8988T (cell line): ENCODE measurements around the gene AKAP8L.
"Not testable (repeated sequence)": the region's sequence is repeated elsewhere in the genome, so short reads cannot be mapped to it uniquely, and the experiment has no call there.

Experiments used
- DNase-seq: peaks from one replicate; pipeline ENCODE4 v3.0.0; 2011

The AKAP8L gene

DNA sequence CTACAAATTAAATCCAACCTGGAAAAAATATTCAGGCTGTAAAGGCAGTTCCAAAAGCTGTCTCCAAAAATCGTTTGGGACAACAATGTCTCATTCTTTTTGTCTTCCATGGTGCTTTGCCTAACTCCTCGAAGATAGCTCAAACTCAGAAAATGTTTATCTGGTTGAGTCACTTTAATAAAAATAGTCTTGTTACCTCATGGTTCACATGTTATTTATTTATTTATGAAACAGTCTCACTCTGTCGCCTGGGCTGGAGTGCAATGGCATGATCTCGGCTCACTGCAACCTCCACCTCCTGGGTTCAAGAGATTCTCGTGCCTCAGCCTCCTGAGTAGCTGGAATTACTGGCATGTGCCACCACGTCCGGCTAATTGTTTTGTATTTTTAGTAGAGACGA is 81.6 kb downstream of the AKAP8L start:
- no peak for DNase-seq

DNA sequence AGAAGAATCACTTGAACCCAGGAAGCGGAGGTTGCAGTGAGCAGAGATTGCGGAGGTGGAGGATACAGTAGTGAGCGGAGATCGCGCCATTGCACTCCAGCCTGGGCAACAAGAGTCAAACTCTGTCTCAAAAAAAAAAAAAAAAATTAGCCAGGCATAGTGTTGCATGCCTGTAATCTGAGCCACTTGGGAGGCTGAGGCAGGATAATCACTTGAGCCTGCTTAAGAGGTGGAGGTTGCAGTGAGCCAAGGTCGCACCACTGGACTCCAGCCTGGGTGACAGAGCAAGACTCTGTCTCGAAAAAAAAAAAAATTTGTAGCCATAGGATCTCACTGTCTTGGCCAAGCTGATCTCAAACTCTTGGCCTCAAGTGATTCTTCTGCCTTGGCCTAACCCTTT is 82.8 kb downstream of the AKAP8L start:
- DNase-seq: not testable (repeated sequence)

GRCh38 chr19:15332311-15332996 is 86.3 kb downstream of the AKAP8L start, which contains the start of gene BRD4:
BRD4 (minus strand) TSS chr19:15332539; CDS start chr19:15273099, 59,440 bp downstream.
- DNase-seq: peak; percentile 91

DNA sequence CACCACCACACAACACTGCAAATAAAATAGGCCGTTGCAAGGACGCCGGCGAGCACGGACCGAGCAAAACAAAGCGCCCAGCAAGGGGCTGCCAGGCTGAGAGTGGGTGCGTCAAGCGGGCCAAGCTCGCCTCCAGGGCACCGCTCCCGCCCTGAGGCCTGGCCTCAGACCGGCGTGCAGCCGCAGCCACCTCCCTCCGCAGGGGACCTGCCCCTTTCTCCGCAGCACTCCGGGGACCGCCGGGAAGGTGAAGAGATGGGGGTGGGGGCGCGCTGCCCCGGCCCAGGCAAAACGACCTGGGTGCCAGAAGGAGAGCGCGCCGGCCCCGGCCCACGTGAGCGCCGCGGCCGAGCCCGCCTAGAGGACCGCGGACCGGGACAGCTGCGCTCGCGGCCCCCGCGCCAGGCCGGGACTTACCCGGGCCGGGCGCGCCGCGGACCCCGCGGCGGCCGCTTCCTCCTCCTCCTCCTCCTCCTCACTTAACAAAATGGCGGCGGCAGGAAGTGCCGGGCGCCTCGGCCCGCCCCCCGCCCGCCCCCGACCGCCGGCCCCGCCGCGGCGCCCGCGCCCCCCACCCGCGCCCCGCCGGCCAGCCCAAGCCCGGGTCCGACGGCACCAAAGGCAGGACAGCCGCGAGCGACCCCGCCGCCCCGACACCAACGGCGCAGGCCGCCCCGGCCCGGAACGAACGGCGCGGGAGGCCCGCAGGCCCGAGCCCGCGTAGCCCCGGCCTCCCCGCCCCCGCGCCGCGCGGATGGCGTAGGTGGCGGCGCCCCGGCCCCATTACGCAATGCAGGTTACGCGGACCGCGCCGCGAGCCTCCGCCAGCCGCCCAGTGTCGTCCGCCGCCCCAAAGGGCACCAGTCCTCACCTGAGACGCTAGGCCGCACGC is 87.1 kb downstream of the AKAP8L start:
- DNase-seq: peak; percentile 63

DNA sequence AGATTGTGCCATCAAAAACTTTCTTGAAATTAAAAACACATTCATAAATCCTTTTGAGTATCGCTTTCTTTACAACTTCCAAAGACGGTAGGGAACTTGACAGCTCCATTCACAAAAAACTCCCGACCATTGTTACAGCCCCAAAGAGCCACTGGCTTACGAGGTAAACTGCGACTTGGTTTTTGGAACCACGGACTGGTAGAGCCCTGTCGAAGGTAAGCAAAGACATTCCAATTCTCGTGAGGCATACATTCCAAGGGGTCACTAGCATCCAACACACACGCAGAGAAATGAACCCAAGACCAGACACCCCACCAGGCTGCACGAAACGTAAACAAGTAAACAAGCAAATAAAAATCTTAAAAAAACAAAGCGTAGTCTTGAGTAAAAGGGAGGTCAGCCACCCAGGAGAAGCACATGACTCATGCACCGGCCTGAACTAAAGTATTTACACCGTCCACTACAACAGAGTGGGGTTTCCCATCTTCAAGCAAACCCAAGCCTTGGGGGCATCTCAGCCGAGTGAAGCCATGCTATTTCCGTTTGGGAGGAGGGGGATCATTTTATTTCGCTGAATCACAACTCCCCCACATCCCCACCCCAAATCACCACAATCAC is 87.9 kb downstream of the AKAP8L start:
- no peak for DNase-seq
